H1 (cell line): ENCODE measurements around the gene OPA3.

Experiments
- CBX8 ChIP-seq: fragments of 300-800, 300-1000 bp; sonication (generic); IDR thresholded peaks from 2 replicates; pipeline ENCODE4 v1.7.1; 2016; ENCODE audit warnings: low read depth, low read length, borderline replicate concordance
- CTCF ChIP-seq, 3 experiments: IDR thresholded peaks; 1 replicate in 2 of 3; 2 replicates in 1 of 3; pipeline versions ENCODE4 v1.5.1 to v1.6.1; 2011; ENCODE audit warnings: low read length in 3 of 3, mild to moderate bottlenecking in 3 of 3, inconsistent platforms in 2 of 3, low read depth in 1 of 3, moderate library complexity in 1 of 3; ENCODE audit not compliant: insufficient read depth in 1 of 3; ENCODE audit errors: control extremely low read depth in 1 of 3
- EGR1 ChIP-seq: IDR thresholded peaks from 2 replicates; pipeline ENCODE4 v1.6.1; 2011; ENCODE audit warnings: low read depth, low read length, borderline replicate concordance
- GABPA ChIP-seq: IDR thresholded peaks from 2 replicates; pipeline ENCODE4 v1.6.1; 2011; ENCODE audit warnings: mild to moderate bottlenecking, low read length, moderate library complexity, borderline replicate concordance; ENCODE audit not compliant: insufficient read depth
- JUN ChIP-seq: IDR thresholded peaks from 2 replicates; pipeline ENCODE4 v1.6.1; 2011; ENCODE audit warnings: low read depth, mild to moderate bottlenecking, improper control_type of control experiment, low read length
- JUND ChIP-seq: IDR thresholded peaks from 2 replicates; pipeline ENCODE4 v1.6.1; 2011; ENCODE audit warnings: mild to moderate bottlenecking, improper control_type of control experiment, low read length
- KDM1A ChIP-seq: fragments of 200-600, 300-600 bp; sonication (generic); IDR thresholded peaks from 2 replicates; pipeline ENCODE4 v1.7.1; 2016; ENCODE audit warnings: mild to moderate bottlenecking, low read length, borderline replicate concordance
- POLR2A ChIP-seq, 2 experiments: IDR thresholded peaks; 1 replicate in 1 of 2; 2 replicates in 1 of 2; pipeline ENCODE4 v1.6.1; 2011; ENCODE audit warnings: low read depth in 2 of 2, low read length in 2 of 2, mild to moderate bottlenecking in 2 of 2; ENCODE audit errors: control extremely low read depth in 1 of 2
- POLR2AphosphoS5 ChIP-seq: IDR thresholded peaks from 2 replicates; pipeline ENCODE4 v1.6.1; 2011; ENCODE audit warnings: low read depth, low read length
- SIN3A ChIP-seq, 2 experiments: IDR thresholded peaks in 1 of 2; conservative IDR thresholded peaks in 1 of 2; 2 replicates each; pipeline ENCODE4 v1.6.1; 2011 to 2012; ENCODE audit warnings: low read length in 2 of 2, improper control_type of control experiment in 1 of 2, low read depth in 1 of 2, mild to moderate bottlenecking in 1 of 2
- SUZ12 ChIP-seq: fragments of 200-600 bp; sonication (generic); IDR thresholded peaks from 2 replicates; pipeline ENCODE4 v1.6.1; 2012; ENCODE audit warnings: mild to moderate bottlenecking, inconsistent platforms, low read length, moderate library complexity, mixed read lengths

- TF ChIP-seq SIN3A (conservative IDR thresholded peaks at IDR 0.05 in 1 of 2, IDR thresholded peaks at IDR 0.05 in 1 of 2; ENCODE audit: low read depth in 1 of 2, low read length in 2 of 2), result 0 out of 4 replicates have a peak, but pooled peaks have one; percentile 39 to 57
- TF ChIP-seq KDM1A, result peak; percentile 88; the same call in 1 of the 2 replicates
- TF ChIP-seq CBX8, result no peak
- TF ChIP-seq SUZ12, result no peak
- no peak for TF ChIP-seq CTCF (IDR thresholded peaks at IDR 0.05; ENCODE audit: control extremely low read depth in 1 of 3, insufficient read depth in 1 of 3, low read depth in 1 of 3, low read length in 3 of 3)
- TF ChIP-seq JUND, result no peak
- TF ChIP-seq EGR1, result no peak
- TF ChIP-seq POLR2AphosphoS5, result no peak
- TF ChIP-seq JUN, result no peak
- no peak for TF ChIP-seq GABPA
- no peak for TF ChIP-seq POLR2A (IDR thresholded peaks at IDR 0.05; ENCODE audit: control extremely low read depth in 1 of 2, low read depth in 2 of 2, low read length in 2 of 2)
Observed at GRCh38 chr19:45492627-45493470, 91.8 kb downstream of the OPA3 start.
